GM19397 (cell line): ENCODE measurements around the gene CDH24.

Source experiments
- ATAC-seq: cut with Tn5 transposase; IDR thresholded peaks from one replicate; pipeline ENCODE4 v1.9.1; 2021; ENCODE audit warnings: mild to moderate bottlenecking, moderate library complexity; ENCODE audit not compliant: unreplicated experiment

CDH24 gene

DNA sequence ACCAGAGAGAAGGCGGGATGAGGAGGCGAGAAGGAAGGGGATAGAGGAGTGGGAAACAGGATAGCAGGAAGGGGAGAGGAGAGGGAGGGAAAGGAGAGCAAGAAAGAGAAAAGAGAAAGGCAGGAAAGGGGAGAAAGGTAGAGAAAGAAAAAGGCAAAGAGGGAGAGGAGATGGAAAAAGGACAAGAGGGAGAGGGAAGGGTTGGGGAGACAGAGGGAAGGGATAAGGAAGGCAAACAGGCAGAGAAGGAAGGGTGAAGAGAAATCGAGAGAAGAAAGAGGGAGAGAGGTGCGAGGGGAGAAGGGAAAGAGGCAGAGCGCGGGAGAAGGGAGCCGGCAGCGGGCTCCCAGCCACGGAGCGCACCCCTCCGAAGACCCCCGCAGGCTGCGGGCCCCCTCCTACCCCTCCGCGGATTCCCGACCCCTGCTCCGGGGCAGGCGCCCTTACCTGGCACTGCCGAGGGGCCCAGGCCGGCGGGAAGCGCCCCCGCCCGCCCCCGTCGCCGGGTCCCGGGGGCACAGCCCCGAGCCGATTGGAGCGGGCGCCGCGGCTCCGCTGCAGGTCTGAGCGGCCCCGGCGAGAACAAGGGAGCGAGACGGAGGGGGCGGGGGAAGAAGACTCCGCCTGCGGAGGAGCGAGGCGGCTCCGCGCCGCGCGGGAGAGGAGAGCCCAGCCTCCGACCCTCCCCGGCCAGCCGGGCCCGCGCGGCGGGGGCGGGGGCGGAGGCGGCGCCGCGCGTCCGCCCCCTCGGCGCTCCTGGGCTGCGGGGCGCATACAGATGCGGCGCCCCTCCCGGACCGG lies at the start of gene CDH24:
TSS of gene CDH24 (minus strand) at position 565 of the 801 bp plus-strand sequence. CDS start 1,787 bp downstream, outside the sequence.
- no peak for ATAC-seq

DNA sequence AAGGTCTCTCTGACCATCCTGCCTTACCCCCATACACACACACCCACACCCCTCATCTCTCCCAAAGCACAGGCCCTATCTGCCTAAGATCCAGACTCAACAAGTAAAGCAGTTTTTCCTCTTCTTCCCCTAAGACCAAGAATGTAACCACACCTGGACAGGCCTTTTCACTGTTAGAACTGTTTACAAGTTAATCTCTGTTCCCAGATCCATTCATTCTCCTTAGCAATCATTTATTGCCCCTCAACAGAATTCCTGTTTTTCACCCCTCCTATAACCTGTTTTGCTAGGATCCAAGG lies 49.4 kb upstream of the CDH24 start:
- no peak for ATAC-seq

DNA sequence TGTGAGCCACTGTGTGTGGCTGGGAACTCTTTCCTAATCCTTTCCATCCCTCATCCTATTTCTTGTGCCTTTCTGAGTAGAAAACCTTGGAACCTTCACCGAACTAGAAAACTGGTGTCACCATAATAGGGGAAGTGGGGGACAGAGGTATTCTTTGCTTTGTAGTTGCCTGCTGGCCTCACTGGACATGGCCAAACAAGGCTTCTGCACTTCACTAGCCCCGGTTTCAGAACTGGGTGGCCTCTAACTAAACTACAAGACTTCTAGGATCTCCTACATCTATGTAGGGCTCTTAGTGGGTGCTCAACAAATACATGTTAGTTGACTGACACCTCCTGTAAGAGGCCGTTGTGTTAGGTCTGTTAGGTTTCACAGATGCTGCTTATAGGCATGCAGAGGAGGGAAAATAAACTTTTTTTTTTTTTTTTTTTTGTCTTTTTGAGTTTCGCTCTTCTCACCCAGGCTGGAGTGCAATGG lies 48.1 kb upstream of the CDH24 start:
- no peak for ATAC-seq

GRCh38 chr14:23104591-23105347 lies 47.4 kb upstream of the CDH24 start, which contains the start of gene CIROP:
CIROP (minus strand) TSS chr14:23104989; CDS start chr14:23104920, 69 bp downstream.
- ATAC-seq, result no peak

DNA sequence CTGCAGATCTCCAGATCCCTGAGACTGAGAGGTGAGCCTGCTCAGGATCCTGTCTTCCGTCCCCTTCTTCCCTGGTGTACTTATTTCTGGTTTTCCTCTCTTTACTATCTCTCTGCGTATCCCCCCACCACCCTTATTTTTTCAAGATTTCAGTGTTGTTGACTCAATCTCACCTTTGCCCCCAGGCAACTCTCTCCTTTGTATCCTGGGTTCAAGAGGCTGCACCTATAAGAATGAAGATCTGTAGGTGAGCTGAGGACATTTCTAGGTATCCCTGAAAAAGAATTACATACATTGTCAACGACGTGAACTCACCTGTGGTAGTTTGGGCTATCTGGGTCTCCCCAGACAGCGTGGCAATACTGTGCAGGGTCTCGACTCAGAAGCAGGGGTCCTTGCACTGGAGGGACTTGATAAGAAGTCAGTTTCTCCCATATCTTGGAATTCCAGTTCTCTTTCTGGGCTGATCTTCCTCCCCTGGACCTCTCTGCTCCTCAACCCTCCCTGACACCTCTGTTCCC lies 46.8 kb upstream of the CDH24 start:
- ATAC-seq, result no peak

DNA sequence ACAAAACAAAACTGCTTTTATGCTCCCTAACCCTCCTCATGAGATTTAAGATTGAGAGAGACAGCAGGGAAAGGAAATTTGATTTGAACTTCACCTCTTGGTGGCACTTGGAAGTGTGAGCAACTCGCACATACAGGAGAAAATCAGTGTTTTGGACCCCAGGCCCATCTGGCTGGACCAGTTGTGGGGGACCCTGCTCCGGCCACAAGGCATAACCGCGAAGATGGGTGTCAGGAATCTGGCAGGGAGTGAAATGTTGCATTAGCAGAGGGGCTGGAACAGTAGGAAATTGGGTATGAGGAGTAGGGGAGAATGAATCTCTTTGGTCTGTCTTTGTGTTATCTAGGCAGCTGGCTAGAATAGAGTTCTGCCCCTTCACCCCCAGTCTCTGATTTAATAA lies 46.3 kb upstream of the CDH24 start:
- ATAC-seq, result no peak

DNA sequence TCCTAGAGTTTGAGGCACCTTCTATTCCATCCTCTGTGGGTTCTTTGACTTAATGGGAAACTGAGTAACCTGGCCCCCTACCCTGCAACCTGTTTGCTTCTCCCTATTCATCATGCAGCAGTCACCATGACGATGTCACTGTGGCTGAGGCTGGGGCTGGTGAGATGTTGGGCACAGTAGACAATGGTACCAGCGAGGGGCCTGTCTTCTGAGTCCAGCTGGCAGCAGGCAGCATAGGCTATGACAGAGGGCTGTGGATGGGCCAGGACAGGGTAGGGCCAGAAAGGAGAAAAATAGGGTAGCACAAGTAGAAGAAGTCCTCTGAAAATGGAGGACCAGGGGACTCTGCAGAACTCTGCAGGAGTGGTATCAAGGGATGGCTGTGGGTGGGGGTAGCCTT lies 45.5 kb upstream of the CDH24 start:
- no peak for ATAC-seq

DNA sequence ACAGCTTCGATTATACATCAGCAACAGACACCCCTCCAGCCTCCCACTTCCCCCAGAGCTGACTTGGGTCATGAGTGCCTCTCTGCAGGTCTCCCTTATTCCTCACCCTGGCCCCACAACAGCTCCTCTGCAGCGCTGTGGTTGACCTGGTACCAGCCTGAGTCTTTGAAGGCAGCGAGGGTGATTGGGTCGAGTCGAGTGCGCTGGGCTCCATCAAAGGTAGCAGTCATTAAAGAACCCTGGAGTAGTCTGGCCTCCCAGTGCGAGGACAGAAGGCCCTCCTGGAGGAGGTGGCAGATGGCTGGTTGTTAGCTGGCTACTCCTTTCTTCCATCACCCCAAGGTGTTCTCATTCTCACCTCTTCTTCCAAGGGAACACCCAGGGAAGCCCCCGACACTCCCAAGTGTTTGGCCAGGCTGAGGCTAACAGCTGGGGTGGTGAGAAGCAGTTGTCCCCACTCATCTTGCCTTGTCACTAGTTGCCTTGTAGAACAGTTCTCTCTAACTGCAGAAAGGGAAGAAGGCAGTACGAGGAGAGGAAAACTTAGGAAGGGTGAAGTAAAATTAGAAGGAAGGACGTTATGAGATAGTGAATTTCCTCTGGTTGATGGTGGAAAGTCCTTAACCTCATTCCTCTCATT lies 44.8 kb upstream of the CDH24 start:
- no peak for ATAC-seq

GRCh38 chr14:23101213-23101970 lies 44.1 kb upstream of the CDH24 start:
- ATAC-seq, result no peak

DNA sequence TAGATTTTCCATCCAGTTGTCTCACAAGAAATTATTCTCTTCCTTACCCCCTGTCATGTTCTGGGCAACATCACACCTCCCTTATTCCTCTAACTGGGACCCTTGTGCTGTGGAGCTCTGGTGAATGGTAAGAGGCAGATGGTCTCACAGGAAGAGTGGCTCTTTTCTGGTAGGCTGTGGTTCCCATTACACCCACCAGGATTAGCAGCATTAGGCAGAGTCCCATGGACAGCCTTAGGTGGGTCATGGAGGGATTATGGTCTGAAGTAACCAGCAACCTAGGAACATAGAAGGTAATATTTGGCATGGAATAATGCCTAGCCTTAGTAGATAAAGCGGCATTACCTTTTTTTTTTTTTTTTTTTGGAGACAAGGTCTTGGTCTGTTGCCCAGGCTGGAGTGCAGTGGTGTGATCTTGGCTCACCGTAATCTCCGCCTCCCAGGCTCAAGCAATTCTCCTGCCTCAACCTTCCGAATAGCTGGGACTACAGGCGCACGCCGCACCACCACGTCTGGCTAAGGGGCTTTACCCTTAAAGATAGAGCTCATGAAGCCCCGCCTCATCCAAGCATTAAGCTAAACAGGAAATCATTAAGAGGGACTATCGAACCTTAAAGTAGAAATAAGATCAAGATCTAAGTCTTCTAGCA lies 42.0 kb upstream of the CDH24 start:
- ATAC-seq, result no peak

DNA sequence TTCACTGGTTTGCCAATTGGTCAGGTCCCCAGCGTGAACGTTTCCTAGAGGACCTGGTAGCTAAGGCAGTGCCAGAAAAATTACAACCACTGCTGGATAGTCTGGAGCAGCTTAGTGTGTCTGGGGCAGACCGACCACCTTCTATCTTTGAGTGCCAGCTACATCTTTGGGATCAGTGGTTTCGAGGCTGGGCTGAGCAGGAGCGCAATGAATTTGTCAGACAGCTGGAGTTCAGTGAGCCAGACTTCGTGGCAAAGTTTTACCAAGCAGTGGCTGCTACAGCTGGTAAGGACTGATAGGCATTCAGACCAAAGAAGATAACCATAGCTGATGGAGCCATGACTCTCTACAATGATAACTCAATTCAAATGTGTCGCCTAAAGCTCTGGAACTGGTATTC lies 40.5 kb upstream of the CDH24 start:
- no peak for ATAC-seq

DNA sequence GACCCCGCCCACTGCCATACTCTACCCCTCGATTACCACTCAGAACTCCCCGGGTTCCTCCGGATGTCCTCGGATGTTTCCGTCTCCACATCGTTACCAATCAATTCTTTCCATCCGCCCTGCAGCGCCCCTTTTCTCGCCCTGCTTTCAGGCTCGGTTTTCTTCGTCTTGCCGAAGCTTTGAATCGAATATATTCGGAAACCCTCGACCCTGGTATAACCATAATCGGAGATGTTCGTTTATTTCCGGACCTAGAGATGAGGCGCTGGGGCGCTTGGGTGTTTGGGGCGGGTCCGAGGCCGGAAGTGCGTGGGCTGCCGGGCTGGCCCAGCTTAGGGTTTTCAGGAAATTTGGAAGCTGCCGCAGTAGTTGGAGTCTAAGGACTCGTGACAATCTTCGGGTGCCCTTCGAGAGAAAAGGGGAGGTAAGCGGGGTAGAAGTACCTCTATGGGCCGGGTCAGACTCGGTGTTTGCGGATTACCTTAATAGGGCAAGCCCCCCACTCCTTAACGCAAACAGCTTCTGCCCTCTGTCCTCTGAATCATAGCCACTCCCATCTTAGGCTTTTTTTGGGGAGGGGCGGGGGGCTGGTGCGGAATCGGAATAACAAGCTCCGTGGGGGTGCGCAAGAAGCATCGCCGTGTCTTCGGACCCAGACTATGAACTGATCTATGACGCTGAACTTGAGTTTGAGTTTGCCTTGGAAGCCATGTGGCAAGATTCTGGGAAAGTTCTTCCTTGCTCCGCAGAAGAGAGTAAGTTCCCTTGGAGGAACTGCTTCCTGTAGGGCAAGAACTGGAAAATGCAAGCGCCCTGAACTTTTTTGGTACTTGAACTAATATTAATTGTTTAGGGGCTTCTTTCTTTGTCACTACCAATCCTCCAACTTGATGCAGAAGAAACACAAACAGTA lies 38.1 kb upstream of the CDH24 start, which contains the start of gene C14orf119:
TSS of gene C14orf119 (plus strand) at position 310 of the 913 bp plus-strand sequence. CDS start 2,154 bp downstream, outside the sequence.
- peak; percentile 88 for ATAC-seq

DNA sequence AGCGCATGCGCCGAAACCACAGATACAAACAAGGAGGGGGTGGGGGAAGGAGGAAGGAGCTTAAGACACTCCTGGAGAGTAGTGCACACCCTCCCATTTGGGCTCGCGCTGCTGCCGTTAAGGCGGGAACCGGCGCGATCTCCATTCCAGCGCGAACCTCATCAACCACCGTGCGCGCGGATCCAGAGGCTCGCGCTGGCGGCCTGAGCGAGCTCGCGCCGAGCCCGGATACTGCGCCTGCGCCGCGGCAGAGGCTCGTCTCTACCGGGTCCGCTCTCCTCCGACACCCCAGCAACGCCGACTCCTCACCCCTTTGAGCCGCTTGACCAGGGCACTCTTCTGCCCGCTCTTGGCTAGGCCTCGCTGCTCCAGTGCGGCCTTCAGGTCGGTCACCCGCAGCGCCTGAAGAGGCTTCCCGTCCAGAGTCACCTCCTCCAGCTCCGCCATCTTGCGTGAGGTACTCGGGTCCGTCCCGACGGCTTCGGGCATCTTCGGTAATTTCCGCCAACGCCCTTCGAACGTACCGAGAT lies 37.4 kb upstream of the CDH24 start, which contains the start of gene ACIN1:
TSS of gene ACIN1 (minus strand) at position 471 of the 530 bp plus-strand sequence. CDS start at position 447, 24 bp downstream.
- peak; percentile 37 for ATAC-seq

DNA sequence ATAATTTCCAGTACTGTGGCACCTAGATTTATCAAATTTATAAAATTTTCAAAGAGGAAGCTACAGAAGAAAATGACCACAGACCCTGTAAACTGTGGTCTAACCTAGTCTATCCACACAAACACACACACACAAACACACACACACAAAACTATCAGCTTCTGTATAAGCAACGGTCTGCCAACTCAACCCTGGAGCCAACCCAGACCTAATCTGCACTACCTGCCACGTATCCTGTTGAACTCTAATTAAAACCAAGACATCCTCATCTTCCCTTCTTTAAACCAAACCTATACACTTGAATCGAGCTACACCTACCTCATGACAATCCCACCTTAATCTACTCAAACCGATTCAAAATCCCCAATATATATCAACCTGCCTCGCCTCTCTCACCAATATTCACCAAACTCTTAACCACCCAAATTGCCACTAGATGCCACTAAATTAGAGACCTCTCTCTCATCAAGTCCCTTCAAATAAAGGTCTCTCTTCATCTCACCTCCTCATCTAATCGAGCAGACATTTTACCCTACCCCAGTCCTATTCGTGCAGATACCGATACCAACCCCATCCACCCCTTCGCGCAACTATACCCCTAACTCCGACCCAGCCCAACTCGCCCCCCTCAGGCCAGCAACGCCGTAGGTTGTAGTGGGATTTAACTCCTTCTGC lies 36.8 kb upstream of the CDH24 start:
- ATAC-seq, result no peak

- no peak for ATAC-seq
Measured at GRCh38 chr14:23093526-23093925, 36.2 kb upstream of the CDH24 start.

GRCh38 chr14:23093104-23093503 lies 35.8 kb upstream of the CDH24 start:
- no peak for ATAC-seq

GRCh38 chr14:23091294-23092225 lies 34.2 kb upstream of the CDH24 start:
- ATAC-seq, result no peak
